ENCODE results near the gene AOAH. TPM values are rescaled to one million over a fixed set of nuclear protein-coding genes. Genes with fewer than 3 reads are reported as not detected.

AOAH gene
- total and polyA plus RNA-seq, 12 donors = 3.4 to 52.0 (median 13.6) TPM

- H3K36me3 ChIP-seq (replicated peaks in 1 of 2) = no peaks in the 10 kb centered on the region
- H3K4me1 ChIP-seq (replicated peaks in 1 of 2) = no peaks in the 10 kb centered on the region
- no peak for DNase-seq
- H3K4me3 ChIP-seq = no peak overlapping the region
- H3K27ac ChIP-seq = no peak overlapping the region
- no peaks in the 10 kb centered on the region for H3K27me3 ChIP-seq
- no peaks in the 10 kb centered on the region for H3K9me3 ChIP-seq (replicated peaks in 1 of 3)
- TF ChIP-seq POLR2A (IDR thresholded peaks at IDR 0.05) (no peak), CTCF (IDR thresholded peaks at IDR 0.05) (no peak)
- intact Hi-C loops (cut with DNase I) = no loop called here
These were observed 75.9 kb downstream of the AOAH start for GRCh38 chr7:36648441-36648840.

GRCh38 chr7:36644625-36645422 is 79.5 kb downstream of the AOAH start:
- Histone ChIP-seq H3K4me1 (replicated peaks in 1 of 2) (no peaks in the 10 kb centered on the region), H3K27me3 (no peaks in the 10 kb centered on the region), H3K27ac (no peak overlapping the region), H3K4me3 (no peak overlapping the region), H3K9me3 (replicated peaks in 1 of 3) (no peaks in the 10 kb centered on the region), H3K36me3 (replicated peaks in 1 of 2) (no peaks in the 10 kb centered on the region)
- intact Hi-C loops (cut with DNase I) = no loop called here
- 54 to 81% (median 74%) methylated on average over 1 to 4 of the region's 4 CpGs for WGBS, 4 donors
- TF ChIP-seq CTCF (IDR thresholded peaks at IDR 0.05) (no peak), POLR2A (IDR thresholded peaks at IDR 0.05) (no peak)
- DNase-seq = no peak

- no peak for DNase-seq
- Histone ChIP-seq H3K4me3 (no peak overlapping the region), H3K27ac (no peak overlapping the region), H3K36me3 (replicated peaks in 1 of 2) (no peaks in the 10 kb centered on the region), H3K9me3 (replicated peaks in 1 of 3) (no peaks in the 10 kb centered on the region), H3K27me3 (no peaks in the 10 kb centered on the region), H3K4me1 (replicated peaks in 1 of 2) (no peaks in the 10 kb centered on the region)
- no peak for TF ChIP-seq POLR2A (IDR thresholded peaks at IDR 0.05)
- no peak for TF ChIP-seq CTCF (IDR thresholded peaks at IDR 0.05)
- WGBS, 4 donors = 77 to 91% (median 86%) methylated on average over 4 of the region's 4 CpGs
- intact Hi-C loops (cut with DNase I) = no loop called here
These were observed 81.9 kb downstream of the AOAH start for GRCh38 chr7:36642414-36642813.

- H3K4me3 ChIP-seq = no peak overlapping the region
- H3K4me1 ChIP-seq (replicated peaks in 1 of 2) = no peaks in the 10 kb centered on the region
- H3K36me3 ChIP-seq (replicated peaks in 1 of 2) = no peaks in the 10 kb centered on the region
- 90 to 94% (median 93%) methylated on average over 3 of the region's 3 CpGs for WGBS, 4 donors
- intact Hi-C loops (cut with DNase I) = no loop called here
- H3K9me3 ChIP-seq (replicated peaks in 1 of 3) = no peaks in the 10 kb centered on the region
- H3K27ac ChIP-seq = no peak overlapping the region
- TF ChIP-seq POLR2A (IDR thresholded peaks at IDR 0.05) (no peak), CTCF (IDR thresholded peaks at IDR 0.05) (no peak)
- no peaks in the 10 kb centered on the region for H3K27me3 ChIP-seq
- DNase-seq = no peak
These were observed 82.3 kb downstream of the AOAH start for GRCh38 chr7:36642010-36642409.

Data from adrenal gland (tissue), 12 donors.